Stimulated activated naive CD8-positive, alpha-beta T cell treated with anti-CD3 and anti-CD28 coated beads, Interleukin-15, Interleukin-2, amounts not matched to agents 100 ng/mL and 50 ng/mL, for 24 hours (primary cell): ENCODE results near the gene THAP4.

ENCODE experiments used
- H3K27ac Mint-ChIP-seq: one replicate; pipeline ENCODE4 v1.8.0; 2021; ENCODE audit warnings: mild to moderate bottlenecking, mixed read lengths
- H3K27me3 Mint-ChIP-seq: one replicate; pipeline ENCODE4 v1.8.0; 2021; ENCODE audit warnings: mixed read lengths
- H3K36me3 Mint-ChIP-seq: one replicate; pipeline ENCODE4 v1.8.0; 2021; ENCODE audit warnings: low read depth, mixed read lengths
- H3K4me1 Mint-ChIP-seq: one replicate; pipeline ENCODE4 v1.8.0; 2021; ENCODE audit warnings: low read depth, mixed read lengths
- H3K4me3 Mint-ChIP-seq: one replicate; pipeline ENCODE4 v1.8.0; 2021; ENCODE audit warnings: mild to moderate bottlenecking, mixed read lengths
- H3K9me3 Mint-ChIP-seq: one replicate; pipeline ENCODE4 v1.8.0; 2021; ENCODE audit warnings: mixed read lengths

THAP4 gene

DNA sequence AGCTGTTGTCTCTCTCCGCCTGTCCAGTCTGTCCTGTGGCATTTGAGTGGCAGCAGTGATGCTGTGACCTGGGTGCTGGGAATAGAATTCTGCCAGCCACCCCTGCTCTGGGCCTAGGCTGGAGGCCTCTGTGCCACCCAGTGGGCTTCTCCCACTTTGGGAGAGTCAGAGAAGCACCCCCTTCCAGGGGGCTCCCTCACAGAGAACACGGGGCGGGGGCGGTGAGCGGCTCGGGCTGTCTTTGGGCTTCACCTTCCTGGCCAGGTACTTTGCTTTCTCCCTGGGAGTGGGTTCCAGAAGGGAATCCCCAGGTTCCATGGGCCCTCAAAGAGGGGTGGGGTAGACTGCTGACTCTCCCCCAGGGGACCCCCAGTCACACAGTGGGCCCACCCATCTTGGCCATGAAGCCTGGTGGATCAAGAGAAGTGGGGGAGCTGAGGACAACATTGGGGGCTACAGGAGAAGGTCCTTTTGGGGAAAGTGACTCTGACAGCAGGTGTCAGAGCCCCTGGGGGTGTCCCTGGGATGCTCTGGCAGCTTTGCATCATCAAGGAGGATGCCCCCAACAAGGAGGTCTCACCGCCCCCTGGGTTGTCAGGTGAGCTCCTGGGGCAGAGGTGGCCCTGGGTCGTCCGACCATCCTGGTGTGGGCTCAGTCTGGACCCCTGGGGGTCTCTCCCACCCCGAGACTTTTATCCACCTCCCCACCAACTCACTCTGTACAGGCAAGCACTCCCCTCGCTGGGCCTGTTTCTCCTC, 97.2 kb downstream of the THAP4 start:
- Mint-ChIP-seq H3K27ac (no peak overlapping the region), H3K4me3 (no peak overlapping the region), H3K27me3 (peaks cover 19% of the 10 kb centered on the region), H3K4me1 (peaks cover 4% of the 10 kb centered on the region), H3K36me3 (no peaks in the 10 kb centered on the region), H3K9me3 (no peaks in the 10 kb centered on the region)

DNA sequence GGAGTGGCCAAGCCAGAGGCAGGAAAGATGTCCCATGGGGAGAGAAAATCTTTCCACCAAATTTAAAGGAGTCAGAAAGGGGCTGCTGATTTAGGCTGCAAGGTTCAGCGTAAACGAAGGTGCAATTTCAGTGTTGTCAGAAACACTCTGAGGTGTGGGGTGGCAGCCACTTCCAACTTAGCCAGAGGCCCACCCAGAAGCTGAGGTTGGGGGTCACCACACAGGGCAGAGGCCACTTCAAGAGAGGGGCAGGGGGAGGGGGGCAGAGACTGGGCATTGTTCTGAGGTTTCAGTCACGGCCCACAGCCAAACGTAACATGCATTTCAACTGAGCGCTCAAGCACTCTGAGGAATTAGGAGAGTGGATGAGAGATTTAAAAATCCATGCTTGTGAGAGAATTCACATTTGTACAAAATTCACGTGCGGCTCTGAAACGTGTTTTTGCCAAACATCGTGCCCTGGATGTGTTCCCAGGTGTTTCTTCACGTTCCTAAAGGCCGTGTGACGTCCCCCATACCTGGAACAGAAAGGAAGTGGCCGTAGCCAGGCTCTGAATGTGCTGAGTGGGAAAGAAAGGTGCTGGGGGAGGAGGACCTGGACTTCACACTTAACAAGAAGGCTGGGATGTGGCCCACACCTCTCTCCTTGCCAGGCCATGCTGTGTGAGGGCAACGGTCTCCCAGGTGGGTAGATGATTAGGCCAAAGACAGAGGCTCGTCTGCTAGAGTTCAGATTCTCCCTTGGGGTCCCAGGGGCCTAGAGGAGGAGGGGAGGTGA, 97.9 kb downstream of the THAP4 start:
- no peak overlapping the region for H3K4me3 Mint-ChIP-seq
- no peaks in the 10 kb centered on the region for H3K9me3 Mint-ChIP-seq
- peaks cover 4% of the 10 kb centered on the region for H3K4me1 Mint-ChIP-seq
- H3K36me3 Mint-ChIP-seq: no peaks in the 10 kb centered on the region
- peaks cover 23% of the 10 kb centered on the region for H3K27me3 Mint-ChIP-seq
- H3K27ac Mint-ChIP-seq: no peak overlapping the region

DNA sequence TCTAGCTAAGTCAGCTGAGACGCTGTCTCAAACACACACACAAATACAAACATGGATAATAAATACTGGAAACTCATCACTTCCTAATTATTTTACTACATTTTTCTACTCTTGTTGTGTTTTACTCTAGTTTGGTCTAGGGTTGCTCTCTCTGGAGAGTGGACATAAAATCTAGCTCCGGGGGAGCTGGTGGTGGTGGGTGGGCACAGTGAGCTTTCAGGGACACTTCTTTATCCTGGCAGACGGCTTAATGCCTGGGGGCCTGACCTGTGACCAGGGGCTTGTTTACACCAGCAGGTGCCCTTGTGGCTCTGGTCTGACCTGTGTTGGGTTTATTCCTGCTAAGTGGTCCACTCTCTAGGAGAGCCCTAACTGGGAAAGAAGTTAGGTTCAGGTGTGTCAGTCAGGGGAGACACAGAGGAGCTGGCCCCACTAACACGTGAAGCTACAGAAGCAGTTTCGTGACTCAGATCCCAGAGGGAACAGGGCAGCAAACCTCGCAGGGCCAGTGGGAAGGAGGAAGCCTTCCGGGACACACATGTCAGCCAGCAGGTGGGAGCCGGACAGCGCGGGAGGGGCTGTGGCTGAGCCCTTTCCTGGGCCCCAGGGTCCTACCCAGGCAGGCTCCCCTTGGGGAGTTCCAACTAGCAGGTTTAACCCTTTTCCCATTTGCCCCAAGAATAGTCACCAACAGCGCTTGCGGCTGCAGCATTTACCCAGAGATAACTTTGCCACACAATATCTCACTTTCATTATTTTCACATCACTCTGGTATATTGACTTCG, 100.9 kb downstream of the THAP4 start:
- Mint-ChIP-seq H3K9me3 (no peaks in the 10 kb centered on the region), H3K27me3 (peaks cover 13% of the 10 kb centered on the region), H3K4me1 (peaks cover 4% of the 10 kb centered on the region), H3K4me3 (no peak overlapping the region), H3K36me3 (no peaks in the 10 kb centered on the region), H3K27ac (no peak overlapping the region)

DNA sequence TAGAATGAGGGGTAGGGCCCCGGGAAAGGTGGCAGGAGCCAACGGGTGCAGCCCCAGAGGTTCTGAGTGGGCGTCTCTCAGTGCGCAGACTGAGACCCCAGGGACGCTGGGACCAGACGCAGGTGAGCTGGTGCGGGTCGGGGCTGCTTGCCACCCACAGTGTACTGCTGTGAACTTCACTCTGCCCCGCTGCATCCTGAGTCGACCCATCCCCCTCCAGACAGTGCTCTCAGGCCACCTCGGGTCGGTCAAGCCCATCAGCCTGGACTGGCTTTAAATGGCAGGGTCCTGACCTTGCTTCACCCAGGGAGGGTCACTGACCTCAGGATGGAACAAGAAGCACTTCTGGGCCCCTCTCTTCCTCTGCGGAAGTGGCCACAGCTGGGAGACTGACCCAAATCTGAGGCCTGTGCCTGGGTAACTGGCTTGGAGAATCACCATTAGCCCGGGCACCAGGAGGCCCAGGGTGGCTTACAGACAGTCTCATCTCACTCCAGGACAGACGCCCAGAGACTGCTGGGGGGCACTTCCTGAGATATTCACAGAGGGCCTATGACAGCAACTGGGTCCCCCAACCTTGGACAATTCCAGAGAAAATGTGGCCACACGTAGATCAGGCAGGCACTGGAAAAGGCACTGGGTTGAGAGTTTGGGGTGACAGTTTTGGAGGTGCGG, 102.1 kb downstream of the THAP4 start:
- H3K4me3 Mint-ChIP-seq: no peak overlapping the region
- peaks cover 8% of the 10 kb centered on the region for H3K27me3 Mint-ChIP-seq
- no peak overlapping the region for H3K27ac Mint-ChIP-seq
- no peaks in the 10 kb centered on the region for H3K4me1 Mint-ChIP-seq
- no peaks in the 10 kb centered on the region for H3K9me3 Mint-ChIP-seq
- H3K36me3 Mint-ChIP-seq: no peaks in the 10 kb centered on the region
